HepG2 (cell line): Measurements from ENCODE around the gene ACTL6A. TPM values are rescaled to one million over a fixed set of nuclear protein-coding genes. Genes with fewer than 3 reads are reported as not detected.

Experiments
- ATF6 ChIP-seq: sonication (generic); formaldehyde crosslinking; conservative IDR thresholded peaks from 2 replicates; pipeline ENCODE4 v1.4.0; 2020; ENCODE audit warnings: missing genetic modification reagents
- ESRRA ChIP-seq: sonication (generic); formaldehyde crosslinking; IDR thresholded peaks from 2 replicates; pipeline ENCODE4 v1.5.1; 2020; ENCODE audit warnings: mild to moderate bottlenecking, low read depth, missing genetic modification reagents
- GATA4 ChIP-seq: sonication (generic); IDR thresholded peaks from 2 replicates; pipeline ENCODE4 v1.6.1; 2016; ENCODE audit warnings: antibody characterized with exemption, low read depth, borderline replicate concordance
- GTF3A ChIP-seq: sonication (generic); formaldehyde crosslinking; conservative IDR thresholded peaks from 2 replicates; pipeline ENCODE4 v1.4.0; 2020; ENCODE audit warnings: mild to moderate bottlenecking, missing genetic modification reagents
- NONO ChIP-seq, 2 experiments: fragments of 450-650 bp in 1 of 2; sonication (generic) in 1 of 2; formaldehyde crosslinking in 1 of 2; IDR thresholded peaks in 1 of 2; conservative IDR thresholded peaks in 1 of 2; 2 replicates each; pipeline versions ENCODE4 v1.6.1 to v1.8.0; 2017 to 2022; ENCODE audit warnings: mild to moderate bottlenecking in 1 of 2, missing genetic modification reagents in 1 of 2, moderate library complexity in 1 of 2
- PRDM4 ChIP-seq: sonication (generic); formaldehyde crosslinking; IDR thresholded peaks from 2 replicates; pipeline ENCODE4 v1.9.0; 2021; ENCODE audit warnings: missing genetic modification reagents, borderline replicate concordance
- RAD51 ChIP-seq: fragments of 450-650 bp; IDR thresholded peaks from 2 replicates; pipeline ENCODE4 v1.6.1; 2016; ENCODE audit warnings: borderline replicate concordance
- RBM39 ChIP-seq: fragments of 200-400 bp; formaldehyde crosslinking; IDR thresholded peaks from one replicate; pipeline ENCODE4 v1.6.1; 2018; ENCODE audit warnings: antibody characterized with exemption, mild to moderate bottlenecking, low read depth, low read length; ENCODE audit not compliant: poor library complexity, severe bottlenecking
- RELA ChIP-seq: sonication (generic); formaldehyde crosslinking; IDR thresholded peaks from 2 replicates; pipeline ENCODE4 v1.4.0; 2020; ENCODE audit warnings: missing genetic modification reagents
- REPIN1 ChIP-seq: sonication (generic); formaldehyde crosslinking; IDR thresholded peaks from 2 replicates; pipeline ENCODE4 v1.8.0; 2022; ENCODE audit warnings: missing genetic modification reagents, low read depth, mild to moderate bottlenecking, borderline replicate concordance
- SP5 ChIP-seq: IDR thresholded peaks from 2 replicates; pipeline ENCODE4 v1.6.1; 2016; ENCODE audit warnings: low read depth, borderline replicate concordance
- U2AF1 ChIP-seq: fragments of 200-400 bp; formaldehyde crosslinking; optimal IDR thresholded peaks from 2 replicates; pipeline ENCODE3; 2017; ENCODE audit warnings: mild to moderate bottlenecking, low read depth, low read length
- ZNF142 ChIP-seq: sonication (generic); formaldehyde crosslinking; IDR thresholded peaks from 2 replicates; pipeline ENCODE4 v1.4.0; 2020; ENCODE audit warnings: missing genetic modification reagents
- ZNF251 ChIP-seq: sonication (generic); formaldehyde crosslinking; IDR thresholded peaks from 2 replicates; pipeline ENCODE4 v1.9.0; 2021; ENCODE audit warnings: mild to moderate bottlenecking, missing genetic modification reagents
- ZNF317 ChIP-seq: sonication (generic); formaldehyde crosslinking; IDR thresholded peaks from 2 replicates; pipeline ENCODE4 v1.5.0; 2020; ENCODE audit warnings: mild to moderate bottlenecking, missing genetic modification reagents
- ZNF552 ChIP-seq: sonication (generic); formaldehyde crosslinking; IDR thresholded peaks from 2 replicates; pipeline ENCODE4 v1.9.0; 2022; ENCODE audit warnings: missing genetic modification reagents, mild to moderate bottlenecking, borderline replicate concordance
- ZNF678 ChIP-seq: sonication (generic); formaldehyde crosslinking; IDR thresholded peaks from 2 replicates; pipeline ENCODE4 v1.4.0; 2020; ENCODE audit warnings: mild to moderate bottlenecking, missing genetic modification reagents
- ZSCAN21 ChIP-seq: sonication (generic); formaldehyde crosslinking; IDR thresholded peaks from 2 replicates; pipeline ENCODE4 v1.8.0; 2022; ENCODE audit warnings: mild to moderate bottlenecking, missing genetic modification reagents, moderate library complexity, borderline replicate concordance
- polyA plus RNA-seq, 8 experiments: library from polyadenylated mRNA; depleted of rRNA in 3 of 8; stranded (reverse) in 7 of 8; unstranded in 1 of 8; fragments of >200 nt; fragmentation: Illumina TruSeq in 4 of 8; extraction: Trizol in 4 of 8; gene quantifications; 2 replicates each; pipeline versions ENCODE4 v1.2.1 to v1.2.3, GENCODE V29; 2011 to 2016; ENCODE audit warnings: low read depth in 4 of 8, missing spikeins in 1 of 8, mixed read lengths in 1 of 8; ENCODE audit not compliant: insufficient read depth in 1 of 8
- total RNA-seq, 5 experiments: library from RNA; depleted of rRNA; stranded (reverse); fragments of >200 nt; fragmentation: Illumina TruSeq; extraction: Trizol; gene quantifications; 2 replicates each; pipeline ENCODE4 v1.2.3, GENCODE V29; 2016; ENCODE audit warnings: low read depth in 1 of 5

Gene ACTL6A
- total and polyA plus RNA-seq, 2 of the 13 experiments (the other 11 are each of a cell fraction or from before 2014, with no cell fraction given), result 58.1 to 84.1 TPM

GRCh38 chr3:179604321-179605078 is 41.8 kb downstream of the ACTL6A start, which contains the start of the genes MRPL47 and NDUFB5 (continued):
- TF ChIP-seq PRDM4 (no peak), GATA4 (peak; percentile 65; the same call in 1 of the 2 replicates), RELA (CRISPR knock-in tag) (no peak), ZNF251 (no peak), GTF3A (CRISPR knock-in tag) (no peak), ZSCAN21 (CRISPR knock-in tag) (peak; percentile 62; the same call in 1 of the 2 replicates), REPIN1 (CRISPR knock-in tag) (0 out of 2 replicates have a peak, but pooled peaks have one; percentile 40), RBM39 (peak; percentile 63), ESRRA (CRISPR knock-in tag) (peak; percentile 94), ATF6 (CRISPR knock-in tag) (no peak), SP5 (CRISPR knock-in tag) (peak; percentile 43; the same call in 1 of the 2 replicates), ZNF678 (no peak), U2AF1 (peak; percentile 48), RAD51 (no peak), NONO (IDR thresholded peaks at IDR 0.05) (no peak), NONO (CRISPR knock-in tag; conservative IDR thresholded peaks at IDR 0.05) (peak; percentile 53), ZNF317 (CRISPR knock-in tag) (no peak), ZNF142 (CRISPR knock-in tag) (peak; percentile 77; the same call in 1 of the 2 replicates), ZNF552 (CRISPR knock-in tag) (no peak)
